ENCODE results near the gene EPN2. TPM values are rescaled to one million over a fixed set of nuclear protein-coding genes. Genes with fewer than 3 reads are reported as not detected.

Gene EPN2
- total and polyA plus RNA-seq, 4 donors: 5.6 to 23.8 (median 12.2) TPM

DNA sequence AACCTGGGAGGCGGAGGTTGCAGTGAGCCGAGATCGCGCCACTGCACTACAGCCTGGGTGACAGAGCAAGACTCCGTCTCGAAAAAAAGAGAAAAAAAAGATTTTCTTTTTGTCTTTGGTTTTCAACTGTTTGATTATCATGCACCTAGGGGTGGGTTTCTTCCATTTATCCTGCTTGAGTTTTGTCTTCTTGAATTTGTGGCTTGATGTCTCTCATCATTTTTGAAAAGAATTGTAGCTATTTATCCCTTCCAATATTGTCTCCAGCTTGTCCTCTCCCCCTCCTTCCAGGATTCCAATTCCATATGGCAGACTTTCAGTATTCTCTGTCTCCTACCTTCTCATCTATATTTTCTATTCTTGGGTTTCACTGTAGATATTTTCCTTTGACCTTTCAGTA lies 117.6 kb downstream of the EPN2 start:
- no peaks in the 10 kb centered on the region for H3K9me3 ChIP-seq (ENCODE audit: control insufficient read depth in 4 of 4, low read length in 3 of 4)
- DNase-seq (ENCODE audit: low spot score): no peak
- TF ChIP-seq FOXA2 (IDR thresholded peaks at IDR 0.05) (no peak), RAD21 (IDR thresholded peaks at IDR 0.05) (no peak), JUND (IDR thresholded peaks at IDR 0.05) (no peak), RXRA (IDR thresholded peaks at IDR 0.05) (no peak), HNF4A (conservative IDR thresholded peaks at IDR 0.05) (no peak), EGR1 (IDR thresholded peaks at IDR 0.05; ENCODE audit: low read depth in 2 of 2) (no peak)
- TF ChIP-seq, protein P1, sequence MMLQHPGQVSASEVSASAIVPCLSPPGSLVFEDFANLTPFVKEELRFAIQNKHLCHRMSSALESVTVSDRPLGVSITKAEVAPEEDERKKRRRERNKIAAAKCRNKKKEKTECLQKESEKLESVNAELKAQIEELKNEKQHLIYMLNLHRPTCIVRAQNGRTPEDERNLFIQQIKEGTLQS (IDR thresholded peaks at IDR 0.05): no peak
- TF ChIP-seq, protein P2, sequence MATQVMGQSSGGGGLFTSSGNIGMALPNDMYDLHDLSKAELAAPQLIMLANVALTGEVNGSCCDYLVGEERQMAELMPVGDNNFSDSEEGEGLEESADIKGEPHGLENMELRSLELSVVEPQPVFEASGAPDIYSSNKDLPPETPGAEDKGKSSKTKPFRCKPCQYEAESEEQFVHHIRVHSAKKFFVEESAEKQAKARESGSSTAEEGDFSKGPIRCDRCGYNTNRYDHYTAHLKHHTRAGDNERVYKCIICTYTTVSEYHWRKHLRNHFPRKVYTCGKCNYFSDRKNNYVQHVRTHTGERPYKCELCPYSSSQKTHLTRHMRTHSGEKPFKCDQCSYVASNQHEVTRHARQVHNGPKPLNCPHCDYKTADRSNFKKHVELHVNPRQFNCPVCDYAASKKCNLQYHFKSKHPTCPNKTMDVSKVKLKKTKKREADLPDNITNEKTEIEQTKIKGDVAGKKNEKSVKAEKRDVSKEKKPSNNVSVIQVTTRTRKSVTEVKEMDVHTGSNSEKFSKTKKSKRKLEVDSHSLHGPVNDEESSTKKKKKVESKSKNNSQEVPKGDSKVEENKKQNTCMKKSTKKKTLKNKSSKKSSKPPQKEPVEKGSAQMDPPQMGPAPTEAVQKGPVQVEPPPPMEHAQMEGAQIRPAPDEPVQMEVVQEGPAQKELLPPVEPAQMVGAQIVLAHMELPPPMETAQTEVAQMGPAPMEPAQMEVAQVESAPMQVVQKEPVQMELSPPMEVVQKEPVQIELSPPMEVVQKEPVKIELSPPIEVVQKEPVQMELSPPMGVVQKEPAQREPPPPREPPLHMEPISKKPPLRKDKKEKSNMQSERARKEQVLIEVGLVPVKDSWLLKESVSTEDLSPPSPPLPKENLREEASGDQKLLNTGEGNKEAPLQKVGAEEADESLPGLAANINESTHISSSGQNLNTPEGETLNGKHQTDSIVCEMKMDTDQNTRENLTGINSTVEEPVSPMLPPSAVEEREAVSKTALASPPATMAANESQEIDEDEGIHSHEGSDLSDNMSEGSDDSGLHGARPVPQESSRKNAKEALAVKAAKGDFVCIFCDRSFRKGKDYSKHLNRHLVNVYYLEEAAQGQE (IDR thresholded peaks at IDR 0.05): no peak
- WGBS: 89% methylated on average over 6 of the region's 6 CpGs
- H3K27me3 ChIP-seq (ENCODE audit: control insufficient read depth in 4 of 4, insufficient read depth in 4 of 4, low read length in 3 of 4): no peaks in the 10 kb centered on the region
- H3K27ac ChIP-seq (ENCODE audit: low read depth in 1 of 2, low read length in 2 of 2): no peak overlapping the region
- no peak overlapping the region for H3K9ac ChIP-seq (ENCODE audit: low read depth in 1 of 2, low read length in 2 of 2)
- H3K4me3 ChIP-seq (ENCODE audit: low read depth in 1 of 3, low read length in 3 of 3): no peak overlapping the region
- no peaks in the 10 kb centered on the region for H3K4me1 ChIP-seq (ENCODE audit: control insufficient read depth in 4 of 4, insufficient read depth in 4 of 4, low read length in 3 of 4)
- no peaks in the 10 kb centered on the region for H3K36me3 ChIP-seq (ENCODE audit: control insufficient read depth in 4 of 4, insufficient read depth in 3 of 4, low read depth in 1 of 4, low read length in 3 of 4)

DNA sequence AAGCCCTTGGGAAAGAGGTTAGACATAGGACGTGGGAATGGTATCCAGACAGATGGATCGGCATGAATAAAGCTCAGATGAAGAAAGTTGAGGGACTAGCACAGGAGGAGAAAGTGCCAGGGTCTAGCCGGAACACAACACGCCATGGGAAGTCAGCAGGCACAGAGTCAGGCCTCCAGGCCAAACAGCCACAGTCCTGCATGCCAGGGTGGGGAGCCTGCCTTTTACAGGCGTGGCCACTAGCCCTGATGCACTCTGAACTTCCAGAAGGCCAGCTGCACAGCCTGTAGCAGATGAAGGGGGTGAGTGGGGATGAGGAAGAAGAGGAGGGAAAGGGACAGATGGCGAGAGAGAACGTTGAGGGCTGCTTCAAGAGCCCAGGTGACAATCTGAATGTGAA lies 120.2 kb downstream of the EPN2 start:
- H3K4me3 ChIP-seq (ENCODE audit: low read depth in 1 of 3, low read length in 3 of 3): no peak overlapping the region
- WGBS: 95% methylated on average over 7 of the region's 7 CpGs
- H3K9me3 ChIP-seq (ENCODE audit: control insufficient read depth in 4 of 4, low read length in 3 of 4): no peaks in the 10 kb centered on the region
- no peaks in the 10 kb centered on the region for H3K27me3 ChIP-seq (ENCODE audit: control insufficient read depth in 4 of 4, insufficient read depth in 4 of 4, low read length in 3 of 4)
- H3K36me3 ChIP-seq (ENCODE audit: control insufficient read depth in 4 of 4, insufficient read depth in 3 of 4, low read depth in 1 of 4, low read length in 3 of 4): no peaks in the 10 kb centered on the region
- peaks cover 0 to 12% (median 6%) of the 10 kb centered on the region in 4 donors for H3K4me1 ChIP-seq (ENCODE audit: control insufficient read depth in 4 of 4, insufficient read depth in 4 of 4, low read length in 3 of 4)
- no peak for DNase-seq (ENCODE audit: low spot score)
- no peak overlapping the region for H3K27ac ChIP-seq (ENCODE audit: low read depth in 1 of 2, low read length in 2 of 2)
- TF ChIP-seq EGR1 (IDR thresholded peaks at IDR 0.05; ENCODE audit: low read depth in 2 of 2) (no peak), YY1 (IDR thresholded peaks at IDR 0.05) (no peak), GABPA (IDR thresholded peaks at IDR 0.05 in 1 of 2, conservative IDR thresholded peaks at IDR 0.05 in 1 of 2) (no peak), HNF4A (conservative IDR thresholded peaks at IDR 0.05) (no peak), HNF4G (IDR thresholded peaks at IDR 0.05) (no peak), JUND (IDR thresholded peaks at IDR 0.05) (no peak), RAD21 (IDR thresholded peaks at IDR 0.05) (no peak), FOXA1 (IDR thresholded peaks at IDR 0.05) (no peak), FOXA2 (IDR thresholded peaks at IDR 0.05) (no peak), RXRA (IDR thresholded peaks at IDR 0.05) (no peak), TAF1 (conservative IDR thresholded peaks at IDR 0.05) (no peak)
- TF ChIP-seq, protein P2 (IDR thresholded peaks at IDR 0.05): no peak
- TF ChIP-seq, protein P3, sequence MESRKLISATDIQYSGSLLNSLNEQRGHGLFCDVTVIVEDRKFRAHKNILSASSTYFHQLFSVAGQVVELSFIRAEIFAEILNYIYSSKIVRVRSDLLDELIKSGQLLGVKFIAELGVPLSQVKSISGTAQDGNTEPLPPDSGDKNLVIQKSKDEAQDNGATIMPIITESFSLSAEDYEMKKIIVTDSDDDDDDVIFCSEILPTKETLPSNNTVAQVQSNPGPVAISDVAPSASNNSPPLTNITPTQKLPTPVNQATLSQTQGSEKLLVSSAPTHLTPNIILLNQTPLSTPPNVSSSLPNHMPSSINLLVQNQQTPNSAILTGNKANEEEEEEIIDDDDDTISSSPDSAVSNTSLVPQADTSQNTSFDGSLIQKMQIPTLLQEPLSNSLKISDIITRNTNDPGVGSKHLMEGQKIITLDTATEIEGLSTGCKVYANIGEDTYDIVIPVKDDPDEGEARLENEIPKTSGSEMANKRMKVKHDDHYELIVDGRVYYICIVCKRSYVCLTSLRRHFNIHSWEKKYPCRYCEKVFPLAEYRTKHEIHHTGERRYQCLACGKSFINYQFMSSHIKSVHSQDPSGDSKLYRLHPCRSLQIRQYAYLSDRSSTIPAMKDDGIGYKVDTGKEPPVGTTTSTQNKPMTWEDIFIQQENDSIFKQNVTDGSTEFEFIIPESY (IDR thresholded peaks at IDR 0.05): no peak
- TF ChIP-seq, protein P4, sequence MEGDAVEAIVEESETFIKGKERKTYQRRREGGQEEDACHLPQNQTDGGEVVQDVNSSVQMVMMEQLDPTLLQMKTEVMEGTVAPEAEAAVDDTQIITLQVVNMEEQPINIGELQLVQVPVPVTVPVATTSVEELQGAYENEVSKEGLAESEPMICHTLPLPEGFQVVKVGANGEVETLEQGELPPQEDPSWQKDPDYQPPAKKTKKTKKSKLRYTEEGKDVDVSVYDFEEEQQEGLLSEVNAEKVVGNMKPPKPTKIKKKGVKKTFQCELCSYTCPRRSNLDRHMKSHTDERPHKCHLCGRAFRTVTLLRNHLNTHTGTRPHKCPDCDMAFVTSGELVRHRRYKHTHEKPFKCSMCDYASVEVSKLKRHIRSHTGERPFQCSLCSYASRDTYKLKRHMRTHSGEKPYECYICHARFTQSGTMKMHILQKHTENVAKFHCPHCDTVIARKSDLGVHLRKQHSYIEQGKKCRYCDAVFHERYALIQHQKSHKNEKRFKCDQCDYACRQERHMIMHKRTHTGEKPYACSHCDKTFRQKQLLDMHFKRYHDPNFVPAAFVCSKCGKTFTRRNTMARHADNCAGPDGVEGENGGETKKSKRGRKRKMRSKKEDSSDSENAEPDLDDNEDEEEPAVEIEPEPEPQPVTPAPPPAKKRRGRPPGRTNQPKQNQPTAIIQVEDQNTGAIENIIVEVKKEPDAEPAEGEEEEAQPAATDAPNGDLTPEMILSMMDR (IDR thresholded peaks at IDR 0.05; ENCODE audit: low read depth, low read length, missing input control): no peak
- TF ChIP-seq, protein P1 (IDR thresholded peaks at IDR 0.05): no peak
- H3K9ac ChIP-seq (ENCODE audit: low read depth in 1 of 2, low read length in 2 of 2): no peak overlapping the region

Data from liver (tissue), 9 donors.